Measurements from ENCODE around the gene FUOM.

FUOM gene

GRCh38 chr10:133357285-133358161 lies at the start of gene FUOM:
FUOM (minus strand) TSS chr10:133358019; CDS start chr10:133358007, 12 bp downstream.
- TF ChIP-seq CTCF (conservative IDR thresholded peaks at IDR 0.05; ENCODE audit: low read length): no peak
- DNase-seq (ENCODE audit: low read depth): peak; percentile 15
- peak within 1 kb of the TSS; percentile 58 for H3K4me3 ChIP-seq (ENCODE audit: low read length)

DNA sequence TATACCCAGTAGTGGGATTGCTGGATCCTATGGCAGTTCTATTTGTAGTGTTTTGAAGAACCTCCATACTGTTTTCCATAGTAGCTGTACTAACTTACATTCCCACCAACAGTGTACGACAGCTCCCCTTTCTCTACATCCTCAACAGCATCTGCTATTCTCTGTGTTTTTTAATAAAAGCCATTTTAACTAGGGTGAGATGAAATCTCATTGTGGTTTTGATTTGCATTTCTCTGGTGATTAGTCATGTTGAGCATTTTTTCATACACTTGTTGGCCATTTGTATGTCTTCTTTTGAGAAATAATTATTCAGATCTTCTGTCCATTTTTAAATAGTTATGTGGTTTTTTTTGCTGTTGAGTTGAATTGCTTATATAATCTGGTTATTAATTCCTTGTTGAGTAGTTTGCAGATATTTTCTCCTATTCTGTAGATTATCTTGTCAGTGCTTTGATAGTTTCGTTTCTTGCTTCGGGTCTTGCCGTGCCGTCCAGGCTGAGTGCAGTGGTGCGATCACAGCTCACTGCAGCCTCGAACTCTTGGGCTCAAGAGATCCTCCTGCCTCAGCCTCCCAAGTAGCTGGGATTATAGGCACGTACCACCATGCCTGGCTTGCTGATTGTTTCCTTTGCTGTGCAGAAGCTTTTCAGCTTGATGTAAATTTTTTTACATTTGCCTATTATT lies 48.2 kb upstream of the FUOM start:
- no peak overlapping the region for H3K4me3 ChIP-seq (ENCODE audit: low read length)
- no peak for TF ChIP-seq CTCF (conservative IDR thresholded peaks at IDR 0.05; ENCODE audit: low read length)
- DNase-seq (ENCODE audit: low read depth): peak; percentile 52

DNA sequence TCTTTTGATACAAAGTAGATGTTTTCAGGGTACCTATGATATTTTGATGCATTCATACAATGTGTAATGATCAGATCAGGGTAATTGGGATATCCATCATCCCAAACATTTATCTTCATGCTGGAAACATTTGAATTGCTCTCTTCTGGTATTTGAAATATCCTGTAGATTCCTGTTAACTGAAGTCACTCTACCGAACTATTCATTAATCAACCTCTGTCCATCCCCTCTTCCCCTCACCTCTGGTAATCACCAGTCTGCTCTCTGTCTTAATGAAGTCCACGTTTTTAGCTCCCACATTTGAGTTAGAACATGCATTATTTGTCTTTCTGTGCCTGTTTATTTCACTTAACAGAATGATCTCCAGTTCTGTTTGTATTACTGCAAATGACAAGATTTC lies 47.5 kb upstream of the FUOM start:
- no peak for TF ChIP-seq CTCF (conservative IDR thresholded peaks at IDR 0.05; ENCODE audit: low read length)
- no peak overlapping the region for H3K4me3 ChIP-seq (ENCODE audit: low read length)
- DNase-seq (ENCODE audit: low read depth): peak; percentile 36

GRCh38 chr10:133403784-133404183 lies 46.0 kb upstream of the FUOM start:
- no peak for DNase-seq (ENCODE audit: low read depth)
- TF ChIP-seq CTCF (conservative IDR thresholded peaks at IDR 0.05; ENCODE audit: low read length): no peak

GRCh38 chr10:133403359-133403758 lies 45.5 kb upstream of the FUOM start:
- no peak for DNase-seq (ENCODE audit: low read depth)
- no peak for TF ChIP-seq CTCF (conservative IDR thresholded peaks at IDR 0.05; ENCODE audit: low read length)
- H3K4me3 ChIP-seq (ENCODE audit: low read length): no peak overlapping the region

More at GRCh38 chr10:133403784-133404183, 46.0 kb upstream of the FUOM start:
- H3K4me3 ChIP-seq (ENCODE audit: low read length): no peak overlapping the region

GRCh38 chr10:133401981-133402725 lies 44.3 kb upstream of the FUOM start:
- TF ChIP-seq CTCF (conservative IDR thresholded peaks at IDR 0.05; ENCODE audit: low read length): no peak
- DNase-seq (ENCODE audit: low read depth): no peak
- H3K4me3 ChIP-seq (ENCODE audit: low read length): no peak overlapping the region
